HG02571 (cell line): ENCODE measurements around the gene FRAS1.
"Not testable (repeated sequence)": the region's sequence is repeated elsewhere in the genome, so short reads cannot be mapped to it uniquely, and the experiment has no call there.

ENCODE experiments used
- ATAC-seq: cut with Tn5 transposase; IDR thresholded peaks from one replicate; pipeline ENCODE4 v1.9.1; 2021; ENCODE audit warnings: mild to moderate bottlenecking, moderate library complexity; ENCODE audit not compliant: unreplicated experiment

The FRAS1 gene

DNA sequence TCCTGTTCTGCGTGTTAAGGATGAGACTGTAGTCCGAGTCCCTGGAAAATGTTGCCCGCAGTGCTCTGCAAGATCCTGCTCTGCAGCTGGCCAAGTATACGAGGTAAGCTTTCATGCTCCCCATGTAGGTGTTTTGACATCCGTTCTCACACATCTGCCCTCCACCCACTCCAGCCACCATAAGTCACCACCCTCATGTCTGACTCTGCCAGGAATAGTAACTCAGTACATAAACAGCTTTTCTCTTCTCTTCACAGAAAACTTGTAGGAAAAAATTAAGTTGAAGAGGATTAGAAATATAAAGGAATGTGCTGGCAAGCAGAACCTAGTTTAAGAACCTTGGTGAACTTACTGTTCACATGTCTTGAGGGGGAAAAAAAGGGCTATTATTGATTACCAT, 207.9 kb downstream of the FRAS1 start:
- ATAC-seq, result no peak

- no peak for ATAC-seq
These were observed 210.7 kb downstream of the FRAS1 start for GRCh38 chr4:78267790-78268189.

GRCh38 chr4:78268597-78268996, 211.5 kb downstream of the FRAS1 start:
- ATAC-seq, result no peak

- ATAC-seq, result not testable (repeated sequence)
These were observed 218.3 kb downstream of the FRAS1 start for GRCh38 chr4:78275450-78275849.

DNA sequence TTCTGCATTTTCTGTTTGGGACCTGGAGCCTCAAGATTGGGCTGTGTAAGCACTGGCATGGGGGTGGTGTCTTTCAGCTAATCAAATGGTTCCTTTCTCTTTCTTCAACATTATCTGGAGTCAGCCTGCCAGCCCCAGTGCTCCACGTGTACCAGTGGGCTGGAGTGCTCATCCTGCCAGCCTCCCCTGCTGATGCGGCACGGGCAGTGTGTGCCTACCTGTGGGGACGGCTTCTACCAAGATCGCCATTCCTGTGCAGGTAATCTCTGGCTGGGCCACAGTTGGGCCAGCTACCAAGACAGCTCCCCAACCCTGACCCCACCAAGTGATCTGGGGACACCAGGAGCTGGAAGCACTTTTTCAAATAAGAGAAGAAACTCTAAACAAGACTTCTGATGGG, 229.2 kb downstream of the FRAS1 start:
- no peak for ATAC-seq

- ATAC-seq, result no peak
These were observed 231.2 kb downstream of the FRAS1 start for GRCh38 chr4:78288327-78288726.

DNA sequence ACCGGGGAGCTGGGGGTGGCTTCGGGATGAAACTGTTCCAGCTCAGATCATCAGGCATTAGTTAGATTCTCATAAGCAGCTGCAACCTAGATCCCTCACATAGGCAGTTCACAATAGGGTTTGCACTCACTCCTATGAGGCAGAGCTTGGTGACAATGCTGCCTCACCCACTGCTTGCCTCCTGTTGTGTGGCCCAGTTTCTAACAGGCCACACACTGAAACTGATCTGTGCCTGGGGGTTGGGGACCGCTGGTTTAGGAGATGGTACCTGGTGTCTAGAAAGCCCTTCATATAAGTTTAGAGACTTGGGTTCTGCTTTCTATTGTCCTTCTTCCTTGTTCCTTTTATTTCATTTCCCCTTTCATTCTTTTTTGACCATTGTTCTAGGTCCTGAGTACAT, 234.2 kb downstream of the FRAS1 start:
- ATAC-seq, result no peak

- no peak for ATAC-seq
These were observed 235.2 kb downstream of the FRAS1 start for GRCh38 chr4:78292341-78292740.

- no peak for ATAC-seq
These were observed 235.7 kb downstream of the FRAS1 start for GRCh38 chr4:78292856-78293255.

DNA sequence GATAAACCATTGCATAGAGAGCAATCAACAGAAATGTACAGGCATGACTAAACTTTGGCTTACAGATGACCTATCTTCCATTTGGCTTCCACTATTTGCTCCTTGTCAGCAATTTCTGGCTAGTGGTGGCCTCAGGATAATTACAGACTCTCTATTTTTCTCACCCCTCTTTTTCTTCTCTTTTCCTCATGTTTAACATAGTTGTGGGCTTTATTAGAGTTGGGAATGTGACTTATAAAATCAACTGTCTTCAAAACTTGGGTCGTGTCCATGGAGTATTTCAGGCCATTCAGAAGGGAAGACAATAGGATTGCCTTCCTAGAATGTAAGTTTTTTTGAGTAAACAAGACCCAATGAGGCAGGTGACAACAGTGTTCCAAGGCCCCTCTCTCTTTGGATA, 236.2 kb downstream of the FRAS1 start:
- ATAC-seq, result no peak

GRCh38 chr4:78293821-78294301, 236.7 kb downstream of the FRAS1 start:
- no peak for ATAC-seq

DNA sequence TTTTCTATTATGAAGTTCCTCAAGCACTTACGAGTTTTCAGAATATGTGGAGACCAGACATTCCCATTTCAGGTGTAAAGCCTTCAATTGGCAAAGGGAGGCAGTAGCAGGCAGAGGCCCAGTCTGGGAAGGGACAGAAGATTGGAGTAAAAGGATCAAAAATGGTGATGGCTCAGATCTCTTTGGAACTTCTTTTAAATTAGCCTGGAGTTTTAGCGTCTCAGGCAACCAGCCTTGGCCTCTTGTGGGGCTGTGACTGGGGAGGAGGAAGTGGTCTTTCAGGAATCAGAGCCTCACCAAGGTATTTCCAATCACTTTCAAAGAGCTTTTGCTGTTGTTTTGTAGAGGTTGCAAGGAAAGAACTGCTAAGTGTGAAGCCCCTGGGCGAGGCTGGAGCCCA, 239.1 kb downstream of the FRAS1 start:
- ATAC-seq, result no peak

DNA sequence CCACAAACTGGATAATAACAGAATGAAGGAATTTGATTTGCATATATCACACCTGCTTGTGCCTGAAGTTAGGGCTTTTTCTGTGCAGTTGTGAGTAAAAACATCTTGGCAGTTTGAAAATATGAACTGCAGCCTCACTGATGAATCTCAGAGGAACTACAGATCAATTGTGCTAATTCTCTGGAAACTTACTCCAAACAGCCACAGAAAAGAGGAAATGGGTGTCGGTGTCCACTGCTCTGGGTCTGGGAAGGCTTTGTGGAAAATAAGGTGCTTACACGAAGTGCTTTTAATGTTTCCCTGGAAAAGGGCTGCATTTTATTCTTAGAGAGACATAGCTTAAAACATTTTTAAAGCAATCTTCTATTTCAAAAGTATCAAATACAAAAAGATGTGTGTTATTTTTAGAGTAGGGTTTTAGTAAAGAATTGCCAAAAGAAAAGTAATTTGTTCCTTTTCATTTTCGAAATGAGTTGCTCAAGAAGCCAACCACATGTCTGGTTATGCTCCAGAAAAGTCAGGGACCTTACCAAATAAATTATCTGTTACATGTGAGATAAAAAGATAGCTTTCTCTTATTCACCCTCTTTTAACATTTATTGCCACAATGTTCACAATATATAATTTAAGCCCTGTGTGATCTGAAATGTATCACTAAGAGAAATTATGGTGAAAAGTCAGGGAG, 240.1 kb downstream of the FRAS1 start:
- no peak for ATAC-seq

- ATAC-seq, result no peak
These were observed 241.5 kb downstream of the FRAS1 start for GRCh38 chr4:78298618-78299017.

GRCh38 chr4:78299565-78299972, 242.4 kb downstream of the FRAS1 start:
- ATAC-seq, result no peak

- ATAC-seq, result not testable (repeated sequence)
These were observed 250.1 kb downstream of the FRAS1 start for GRCh38 chr4:78307263-78307662.

- ATAC-seq, result no peak
These were observed 251.4 kb downstream of the FRAS1 start for GRCh38 chr4:78308517-78308916.

- ATAC-seq, result no peak
These were observed 252.2 kb downstream of the FRAS1 start for GRCh38 chr4:78309352-78309751.

- ATAC-seq, result no peak
These were observed 253.1 kb downstream of the FRAS1 start for GRCh38 chr4:78310007-78310739.

GRCh38 chr4:78310740-78311115, 253.6 kb downstream of the FRAS1 start:
- ATAC-seq, result no peak

DNA sequence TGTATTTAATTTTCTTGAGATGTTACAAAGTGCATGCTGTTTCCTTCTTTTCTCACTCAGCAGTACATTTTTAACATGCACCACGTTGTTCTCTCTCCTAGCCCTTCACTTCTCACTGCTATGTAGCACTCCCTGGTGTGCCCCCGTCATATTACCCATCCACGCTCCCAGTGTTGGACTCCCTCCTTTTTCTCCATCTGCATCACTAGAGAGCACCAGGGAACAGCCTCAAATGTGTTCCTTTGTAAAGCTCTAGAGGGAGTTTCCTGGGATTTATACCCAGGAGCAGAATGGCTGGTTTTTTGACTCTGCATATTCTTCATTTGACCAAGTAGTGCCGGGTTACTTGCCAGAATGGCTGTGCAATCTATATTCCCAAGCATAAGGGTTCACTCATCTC, 254.2 kb downstream of the FRAS1 start:
- no peak for ATAC-seq

DNA sequence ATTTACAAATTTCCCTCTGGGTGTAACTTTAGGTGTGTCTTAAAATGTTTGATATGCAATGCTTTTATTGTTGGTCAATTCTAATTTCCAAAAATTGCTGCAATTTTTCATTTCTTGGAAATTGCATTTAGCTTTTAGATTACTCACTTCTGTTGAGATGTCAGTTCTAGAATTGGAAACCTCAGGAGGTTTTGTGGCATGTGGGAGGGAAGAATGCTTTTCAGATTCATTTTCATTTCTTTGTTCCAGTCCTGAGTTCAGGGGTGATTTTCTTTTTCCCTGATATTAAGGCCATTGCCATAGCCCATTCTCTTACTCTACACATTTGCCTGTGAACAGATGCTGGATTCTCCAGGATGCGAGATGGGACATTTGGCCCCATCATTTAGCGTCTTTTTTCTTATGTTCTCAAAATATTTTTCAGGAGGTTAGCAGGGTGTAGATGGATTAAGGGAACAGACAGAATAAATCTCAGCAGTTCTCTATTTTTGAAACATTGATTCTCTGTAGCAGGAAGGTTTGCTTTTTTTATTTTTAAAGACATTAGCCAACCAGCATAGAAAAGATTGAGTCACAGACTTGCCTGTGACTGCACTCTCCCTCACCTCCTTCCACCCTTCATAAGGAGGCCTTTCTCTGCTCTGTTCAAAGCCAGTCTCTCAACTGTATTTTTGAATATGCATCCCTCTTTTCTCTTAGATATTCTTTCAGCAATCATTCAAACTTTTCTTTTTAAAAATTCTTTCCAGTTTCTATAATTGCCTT, 256.0 kb downstream of the FRAS1 start:
- no peak for ATAC-seq
